GM12878 (cell line): ENCODE measurements around the gene ERFL. TPM values are rescaled to one million over a fixed set of nuclear protein-coding genes. Genes with fewer than 3 reads are reported as not detected.

Experiments
- ATAC-seq: fragments of 200-7000 bp; cut with Tn5 transposase; 3 replicates; pipeline ENCODE4 v1.9.1; 2020; ENCODE audit warnings: mild to moderate bottlenecking, moderate library complexity
- BruUV-seq: library from RNA; stranded (reverse); fragments of 400-500 nt; replicated peaks from 2 replicates; lab custom pipeline; 2021; lab: Mats Ljungman, UMichigan
- CTCF ChIA-PET: fragments of 300-600 bp; sonication (Branson Sonifier 250); formaldehyde crosslinking; extraction: SDS; loops from one replicate; lab custom pipeline; 2021; ENCODE audit warnings: inconsistent platforms; lab: Yijun Ruan, JAX
- POLR2A ChIA-PET: fragments of 350-600 bp; formaldehyde crosslinking; extraction: SDS; loops from one replicate; lab custom pipeline; 2021; ENCODE audit warnings: inconsistent platforms; lab: Charles Lee
- RAD21 ChIA-PET: fragments of 300-600 bp; sonication (Branson Sonifier 250); formaldehyde crosslinking; loops from one replicate; lab custom pipeline; 2023; ENCODE audit warnings: antibody characterized with exemption; ENCODE audit not compliant: unreplicated experiment; lab: Charles Lee
- SMC1A ChIA-PET: fragments of 300-600 bp; sonication (Branson Sonifier 250); formaldehyde crosslinking; loops from one replicate; lab custom pipeline; 2023; ENCODE audit not compliant: unreplicated experiment, uncharacterized antibody; lab: Charles Lee
- DNase-seq: peaks from one replicate; pipeline ENCODE4 v3.0.0-alpha.2; 2011; ENCODE audit warnings: low read depth, low spot score
- FAIRE-seq: peaks from 3 replicates; lab custom pipeline; 2011; peaks lifted over from hg19 to GRCh38; lab: Jason Lieb, UNC
- H2AFZ ChIP-seq: 2 replicates; pipeline ENCODE4 v1.6.0; 2011; ENCODE audit warnings: low read depth, low read length, control low read depth; ENCODE audit not compliant: control insufficient read depth
- H3K27ac ChIP-seq: 2 replicates; pipeline ENCODE4 v1.5.1; 2011; ENCODE audit warnings: control low read depth; ENCODE audit not compliant: control insufficient read depth, insufficient read depth
- H3K27me3 ChIP-seq, 2 experiments: replicated peaks in 1 of 2; 2 replicates each; pipeline versions ENCODE4 v1.6.0 to v1.6.1; 2011; ENCODE audit warnings: low read length in 1 of 2; ENCODE audit not compliant: control insufficient read depth in 2 of 2, insufficient read depth in 2 of 2
- H3K36me3 ChIP-seq, 2 experiments: 2 replicates each; pipeline ENCODE4 v1.5.1; 2011; ENCODE audit warnings: low read length in 1 of 2; ENCODE audit not compliant: control insufficient read depth in 2 of 2, insufficient read depth in 2 of 2
- H3K4me1 ChIP-seq: 2 replicates; pipeline ENCODE4 v1.6.1; 2011; ENCODE audit warnings: mild to moderate bottlenecking, low read length, moderate library complexity, mixed read lengths; ENCODE audit not compliant: control insufficient read depth, insufficient read depth
- H3K4me2 ChIP-seq: 2 replicates; pipeline ENCODE4 v1.6.0; 2011; ENCODE audit warnings: control low read depth; ENCODE audit not compliant: control insufficient read depth, insufficient read depth
- H3K4me3 ChIP-seq: fragments of 200-600 bp; sonication (generic); 2 replicates; pipeline ENCODE4 v1.5.1; 2016
- H3K79me2 ChIP-seq: 2 replicates; pipeline ENCODE4 v1.6.0; 2011; ENCODE audit warnings: low read length; ENCODE audit not compliant: control insufficient read depth, insufficient read depth
- H3K9ac ChIP-seq: 2 replicates; pipeline ENCODE4 v1.8.0; 2011; ENCODE audit warnings: low read length, control low read depth, mixed read lengths; ENCODE audit not compliant: control insufficient read depth, insufficient read depth
- H3K9me3 ChIP-seq: replicated peaks from 3 replicates; pipeline ENCODE4 v1.5.1; 2011; ENCODE audit warnings: mild to moderate bottlenecking, low read length; ENCODE audit not compliant: control insufficient read depth, insufficient read depth
- H4K20me1 ChIP-seq: 2 replicates; pipeline ENCODE4 v1.6.0; 2011; ENCODE audit not compliant: control insufficient read depth, insufficient read depth
- ATF7 ChIP-seq: fragments of 450-650 bp; IDR thresholded peaks from 2 replicates; pipeline ENCODE4 v1.6.1; 2016; ENCODE audit warnings: low read depth, mild to moderate bottlenecking
- BCL11A ChIP-seq: IDR thresholded peaks from 2 replicates; pipeline ENCODE4 v1.6.1; 2011; ENCODE audit warnings: low read depth, low read length
- BCLAF1 ChIP-seq: fragments of 450-650 bp; IDR thresholded peaks from 2 replicates; pipeline ENCODE4 v1.6.1; 2017; ENCODE audit warnings: antibody characterized with exemption, mild to moderate bottlenecking, moderate library complexity
- FOS ChIP-seq: IDR thresholded peaks from 3 replicates; pipeline ENCODE4 v1.6.1; 2011; ENCODE audit warnings: borderline replicate concordance; ENCODE audit not compliant: insufficient read length; ENCODE audit errors: extremely low read depth
- HSF1 ChIP-seq: fragments of 150-350 bp; IDR thresholded peaks from 2 replicates; pipeline ENCODE4 v1.6.1; 2014; ENCODE audit warnings: mild to moderate bottlenecking, low read depth, low read length
- JUNB ChIP-seq: IDR thresholded peaks from 2 replicates; pipeline ENCODE4 v1.6.1; 2016; ENCODE audit warnings: antibody characterized with exemption, mild to moderate bottlenecking
- MTA2 ChIP-seq: fragments of 450-650 bp; IDR thresholded peaks from 2 replicates; pipeline ENCODE4 v1.6.1; 2016; ENCODE audit warnings: low read depth, mild to moderate bottlenecking, moderate library complexity
- MYB ChIP-seq: fragments of 150-350 bp; IDR thresholded peaks from 2 replicates; pipeline ENCODE4 v1.6.1; 2014; ENCODE audit warnings: mild to moderate bottlenecking, low read depth, low read length, borderline replicate concordance
- NBN ChIP-seq: fragments of 450-650 bp; IDR thresholded peaks from 2 replicates; pipeline ENCODE4 v1.6.1; 2016
- REST ChIP-seq: IDR thresholded peaks from 2 replicates; pipeline ENCODE4 v1.6.1; 2012; ENCODE audit warnings: mild to moderate bottlenecking, low read depth, low read length
- SP1 ChIP-seq: IDR thresholded peaks from one replicate; pipeline ENCODE4 v1.6.1; 2011; ENCODE audit warnings: low read depth, low read length
- SPI1 ChIP-seq: IDR thresholded peaks from 2 replicates; pipeline ENCODE4 v1.6.1; 2011; ENCODE audit warnings: low read depth, mild to moderate bottlenecking, low read length, moderate library complexity, borderline replicate concordance; ENCODE audit not compliant: insufficient read depth
- ZNF24 ChIP-seq: fragments of 450-650 bp; IDR thresholded peaks from 2 replicates; pipeline ENCODE4 v1.6.1; 2017; ENCODE audit warnings: antibody characterized with exemption, mild to moderate bottlenecking
- ZSCAN29 ChIP-seq: fragments of 450-650 bp; IDR thresholded peaks from 2 replicates; pipeline ENCODE4 v1.6.1; 2017; ENCODE audit warnings: mild to moderate bottlenecking, moderate library complexity
- WGBS: methylation state at CpG from one replicate; pipeline ENCODE4 v1.1.6; 2016; ENCODE audit warnings: low lambda C conversion rate; ENCODE audit not compliant: insufficient replicate concordance, insufficient coverage; ENCODE audit errors: missing lambda C conversion rate; 5-methylcytosine and 5-hydroxymethylcytosine counted together
- in situ Hi-C: fragments of 300-500 bp; cut with MboI; formaldehyde crosslinking; loops from 9 replicates; pipeline ENCODE4 v1.14.3; 2018; ENCODE audit warnings: mixed read lengths
- intact Hi-C: fragments of 100-400 bp; cut with micrococcal nuclease; formaldehyde crosslinking; loops from one replicate; pipeline ENCODE4 v1.14.2; 2022; ENCODE audit not compliant: unreplicated experiment
- polyA plus RNA-seq, 11 experiments: library from polyadenylated mRNA; depleted of rRNA in 4 of 11; unstranded in 6 of 11; stranded (reverse) in 5 of 11; fragments of >200 nt; fragmentation: Nextera tagmentation in 4 of 11; fragmentation: Illumina TruSeq in 1 of 11; extraction: Ambion mirVana in 4 of 11; extraction: Trizol in 1 of 11; gene quantifications; 1 replicate in 1 of 11; 2 replicates in 10 of 11; pipeline versions ENCODE4 v1.2.1 to v1.2.3, GENCODE V29; 2011 to 2016; ENCODE audit warnings: inconsistent platforms in 2 of 11, missing spikeins in 2 of 11, low read depth in 1 of 11
- total RNA-seq, 4 experiments: library from RNA; depleted of rRNA in 3 of 4; stranded (reverse); fragments of >200 nt in 3 of 4; fragmentation: Illumina TruSeq in 1 of 4; extraction: Trizol in 1 of 4; gene quantifications; 2 replicates each; pipeline versions ENCODE4 v1.2.1 to v1.2.3, GENCODE V29; 2013 to 2021

The ERFL gene
- total and polyA plus RNA-seq, 10 of the 15 experiments (the other 5 are each of a cell fraction or from before 2014, with no cell fraction given): 0.04 to 0.10 (median 0.05) TPM; not detected in 7

GRCh38 chr19:41932720-41933332 lies 4.6 kb upstream of the ERFL start:
- Histone ChIP-seq H2AFZ (no peak overlapping the region), H3K27me3 (peaks cover 7 to 10% of the 10 kb centered on the region in 2 experiments), H3K9ac (no peak overlapping the region), H3K4me2 (no peak overlapping the region), H3K27ac (no peak overlapping the region), H3K36me3 (no peaks in the 10 kb centered on the region), H3K9me3 (no peaks in the 10 kb centered on the region), H4K20me1 (no peaks in the 10 kb centered on the region), H3K79me2 (no peaks in the 10 kb centered on the region), H3K4me1 (peaks cover 30% of the 10 kb centered on the region), H3K4me3 (no peak overlapping the region)
- no peak for FAIRE-seq
- no peak for DNase-seq
- no peak for ATAC-seq
- SMC1A ChIA-PET: no interaction called here
- in situ Hi-C loops (loop anchor here (25.0 kb wide), 1 partner anchor 1829 kb away; the partner anchor contains the start of gene SMG9), intact Hi-C loops (no loop called here)
- POLR2A ChIA-PET: no interaction called here
- CTCF ChIA-PET: interaction anchor here (0.5 to 1.7 kb wide), 2 partner anchors 45 to 93 kb away, joined by 3 to 11 read pairs; no protein-coding TSS in a partner anchor
- WGBS: 73% methylated on average over 19 of the region's 29 CpGs
- BruUV-seq: no TSS peak
- RAD21 ChIA-PET: no interaction called here
- TF ChIP-seq NBN: no peak
- no peak for TF ChIP-seq FOS
- TF ChIP-seq REST: no peak
- no peak for TF ChIP-seq BCLAF1
- no peak for TF ChIP-seq SP1
- no peak for TF ChIP-seq SPI1
- TF ChIP-seq ZNF24: no peak
- TF ChIP-seq ATF7: no peak
- no peak for TF ChIP-seq HSF1
- TF ChIP-seq ZSCAN29: no peak
- no peak for TF ChIP-seq MYB
- TF ChIP-seq BCL11A: no peak
- no peak for TF ChIP-seq MTA2
- TF ChIP-seq JUNB: no peak
